OCI-LY7 (cell line): ENCODE results near the gene ZNF594. TPM values are rescaled to one million over a fixed set of nuclear protein-coding genes. Genes with fewer than 3 reads are reported as not detected.
"Not testable (repeated sequence)": the region's sequence is repeated elsewhere in the genome, so short reads cannot be mapped to it uniquely, and the experiment has no call there.

Experiments
- BruUV-seq: library from RNA; stranded (reverse); fragments of 400-500 nt; replicated peaks from 2 replicates; lab custom pipeline; 2021; lab: Mats Ljungman, UMichigan
- CTCF ChIA-PET: fragments of 300-600 bp; sonication (Branson Sonifier 250); formaldehyde crosslinking; loops from one replicate; lab custom pipeline; 2022; ENCODE audit warnings: antibody characterized with exemption; ENCODE audit not compliant: unreplicated experiment; lab: Charles Lee
- POLR2A ChIA-PET: fragments of 300-600 bp; sonication (Branson Sonifier 250); formaldehyde crosslinking; loops from one replicate; lab custom pipeline; 2022; ENCODE audit warnings: antibody characterized with exemption; lab: Charles Lee
- DNase-seq: peaks from one replicate; pipeline ENCODE4 v3.0.0-alpha.2; 2015; ENCODE audit warnings: low spot score
- H2AFZ ChIP-seq: fragments of 200-600 bp; sonication (generic), shearing (Covaris generic); 2 replicates; pipeline ENCODE4 v1.6.1; 2014; ENCODE audit warnings: mild to moderate bottlenecking, antibody characterized with exemption, low read length, moderate library complexity
- H3K27ac ChIP-seq: fragments of 200-600 bp; sonication (generic); 2 replicates; pipeline ENCODE4 v1.5.1; 2014; ENCODE audit warnings: mixed run types, low read depth, mild to moderate bottlenecking, moderate library complexity, low read length, inconsistent platforms; ENCODE audit not compliant: poor library complexity, severe bottlenecking
- H3K36me3 ChIP-seq: fragments of 200-600 bp; sonication (generic); 2 replicates; pipeline ENCODE4 v1.6.1; 2014; ENCODE audit warnings: mild to moderate bottlenecking, antibody characterized with exemption, low read length, moderate library complexity, mixed read lengths; ENCODE audit not compliant: insufficient read depth
- H3K4me1 ChIP-seq: fragments of 200-600 bp; sonication (generic); 2 replicates; pipeline ENCODE4 v1.5.1; 2014; ENCODE audit warnings: mild to moderate bottlenecking, low read length; ENCODE audit not compliant: insufficient read depth, poor library complexity, severe bottlenecking
- H3K4me2 ChIP-seq: fragments of 200-600 bp; sonication (generic); 2 replicates; pipeline ENCODE4 v1.6.1; 2014; ENCODE audit warnings: mild to moderate bottlenecking, low read length
- H3K4me3 ChIP-seq: fragments of 200-600 bp; sonication (generic); 2 replicates; pipeline ENCODE4 v1.5.1; 2014; ENCODE audit warnings: mild to moderate bottlenecking, low read depth, low read length; ENCODE audit not compliant: poor library complexity, severe bottlenecking
- H3K79me2 ChIP-seq: fragments of 200-600 bp; sonication (generic); 2 replicates; pipeline ENCODE4 v1.6.1; 2016; ENCODE audit warnings: low read depth, mild to moderate bottlenecking, low read length, moderate library complexity, mixed read lengths; ENCODE audit not compliant: insufficient read depth
- H3K9me2 ChIP-seq: fragments of 200-600 bp; sonication (generic); 2 replicates; pipeline ENCODE4 v1.6.1; 2016; ENCODE audit warnings: mild to moderate bottlenecking, low read length, mixed read lengths; ENCODE audit not compliant: insufficient read depth
- H3K9me3 ChIP-seq: fragments of 200-600 bp; sonication (generic); 2 replicates; pipeline ENCODE4 v1.6.1; 2014; ENCODE audit warnings: mild to moderate bottlenecking, mixed run types, low read length, mixed read lengths
- H4K20me1 ChIP-seq: fragments of 200-600 bp; sonication (generic); 2 replicates; pipeline ENCODE4 v1.6.1; 2014; ENCODE audit warnings: mild to moderate bottlenecking, antibody characterized with exemption, low read length, moderate library complexity, mixed read lengths; ENCODE audit not compliant: insufficient read depth
- EZH2phosphoT487 ChIP-seq: fragments of 200-600 bp; sonication (generic); IDR thresholded peaks from 2 replicates; pipeline ENCODE4 v1.6.1; 2018; ENCODE audit warnings: low read depth, borderline replicate concordance, mild to moderate bottlenecking, mixed run types, antibody characterized with exemption, low read length, moderate library complexity, mixed read lengths
- intact Hi-C: fragments of 100-400 bp; cut with micrococcal nuclease; formaldehyde crosslinking; loops from one replicate; pipeline ENCODE4 v1.10.0; 2022; ENCODE audit not compliant: unreplicated experiment
- total RNA-seq, 2 experiments: library from RNA; depleted of rRNA in 1 of 2; stranded (reverse); fragments of >200 nt in 1 of 2; shearing (Covaris generic) in 1 of 2; gene quantifications; 2 replicates each; pipeline ENCODE4 v1.2.3, GENCODE V29; 2014 to 2022
- TF ChIP-seq, protein P1 (sequence below): fragments of 200-600 bp; sonication (generic); conservative IDR thresholded peaks from 2 replicates; pipeline ENCODE4 v1.5.1; 2014; ENCODE audit warnings: mild to moderate bottlenecking, antibody characterized with exemption, low read length, moderate library complexity, mixed read lengths

The ZNF594 gene
- total RNA-seq, 2 experiments from 2014 or later = 32.1 to 43.4 TPM

- H3K27ac ChIP-seq, BruUV-seq, CTCF ChIA-PET, H3K79me2 ChIP-seq, H3K9me3 ChIP-seq, H4K20me1 ChIP-seq, DNase-seq, H3K9me2 ChIP-seq, H3K4me2 ChIP-seq, intact Hi-C loops, POLR2A ChIA-PET, H3K36me3 ChIP-seq, H3K4me3 ChIP-seq, H3K4me1 ChIP-seq, H2AFZ ChIP-seq: not testable (repeated sequence)
These were observed 54.9 kb downstream of the ZNF594 start for GRCh38 chr17:5136580-5137412.

GRCh38 chr17:5135726-5136579 lies 55.7 kb downstream of the ZNF594 start:
- no peaks in the 10 kb centered on the region for H3K36me3 ChIP-seq
- POLR2A ChIA-PET = no interaction called here
- H3K27ac ChIP-seq = no peak overlapping the region
- no peaks in the 10 kb centered on the region for H3K4me1 ChIP-seq
- no peaks in the 10 kb centered on the region for H4K20me1 ChIP-seq
- TF ChIP-seq, protein P1, sequence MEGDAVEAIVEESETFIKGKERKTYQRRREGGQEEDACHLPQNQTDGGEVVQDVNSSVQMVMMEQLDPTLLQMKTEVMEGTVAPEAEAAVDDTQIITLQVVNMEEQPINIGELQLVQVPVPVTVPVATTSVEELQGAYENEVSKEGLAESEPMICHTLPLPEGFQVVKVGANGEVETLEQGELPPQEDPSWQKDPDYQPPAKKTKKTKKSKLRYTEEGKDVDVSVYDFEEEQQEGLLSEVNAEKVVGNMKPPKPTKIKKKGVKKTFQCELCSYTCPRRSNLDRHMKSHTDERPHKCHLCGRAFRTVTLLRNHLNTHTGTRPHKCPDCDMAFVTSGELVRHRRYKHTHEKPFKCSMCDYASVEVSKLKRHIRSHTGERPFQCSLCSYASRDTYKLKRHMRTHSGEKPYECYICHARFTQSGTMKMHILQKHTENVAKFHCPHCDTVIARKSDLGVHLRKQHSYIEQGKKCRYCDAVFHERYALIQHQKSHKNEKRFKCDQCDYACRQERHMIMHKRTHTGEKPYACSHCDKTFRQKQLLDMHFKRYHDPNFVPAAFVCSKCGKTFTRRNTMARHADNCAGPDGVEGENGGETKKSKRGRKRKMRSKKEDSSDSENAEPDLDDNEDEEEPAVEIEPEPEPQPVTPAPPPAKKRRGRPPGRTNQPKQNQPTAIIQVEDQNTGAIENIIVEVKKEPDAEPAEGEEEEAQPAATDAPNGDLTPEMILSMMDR = no peak
- TF ChIP-seq EZH2phosphoT487 = no peak
- H3K79me2 ChIP-seq = no peaks in the 10 kb centered on the region
- H3K9me2 ChIP-seq = no peaks in the 10 kb centered on the region
- H2AFZ ChIP-seq = no peak overlapping the region
- no peak overlapping the region for H3K4me3 ChIP-seq
- CTCF ChIA-PET = no interaction called here
- no peak overlapping the region for H3K4me2 ChIP-seq
- no peaks in the 10 kb centered on the region for H3K9me3 ChIP-seq
- intact Hi-C loops = no loop called here
- no TSS peak for BruUV-seq
- no peak for DNase-seq

GRCh38 chr17:5135131-5135712 lies 56.4 kb downstream of the ZNF594 start:
- POLR2A ChIA-PET, H3K4me3 ChIP-seq, DNase-seq, intact Hi-C loops, H2AFZ ChIP-seq, H4K20me1 ChIP-seq, H3K27ac ChIP-seq, H3K4me2 ChIP-seq, H3K9me3 ChIP-seq, H3K4me1 ChIP-seq, H3K79me2 ChIP-seq, H3K36me3 ChIP-seq, BruUV-seq, CTCF ChIA-PET, H3K9me2 ChIP-seq: not testable (repeated sequence)

- H3K79me2 ChIP-seq, H3K9me3 ChIP-seq, DNase-seq, H3K9me2 ChIP-seq, H3K36me3 ChIP-seq, H3K4me2 ChIP-seq, intact Hi-C loops, H2AFZ ChIP-seq, H4K20me1 ChIP-seq, H3K27ac ChIP-seq, CTCF ChIA-PET, H3K4me1 ChIP-seq, BruUV-seq, H3K4me3 ChIP-seq: not testable (repeated sequence)
- POLR2A ChIA-PET = interaction anchor here (1.2 kb wide), 1 partner anchor 20 kb away, joined by 4 read pairs; no protein-coding TSS in a partner anchor
These were observed 57.1 kb downstream of the ZNF594 start for GRCh38 chr17:5134571-5134970.

DNA sequence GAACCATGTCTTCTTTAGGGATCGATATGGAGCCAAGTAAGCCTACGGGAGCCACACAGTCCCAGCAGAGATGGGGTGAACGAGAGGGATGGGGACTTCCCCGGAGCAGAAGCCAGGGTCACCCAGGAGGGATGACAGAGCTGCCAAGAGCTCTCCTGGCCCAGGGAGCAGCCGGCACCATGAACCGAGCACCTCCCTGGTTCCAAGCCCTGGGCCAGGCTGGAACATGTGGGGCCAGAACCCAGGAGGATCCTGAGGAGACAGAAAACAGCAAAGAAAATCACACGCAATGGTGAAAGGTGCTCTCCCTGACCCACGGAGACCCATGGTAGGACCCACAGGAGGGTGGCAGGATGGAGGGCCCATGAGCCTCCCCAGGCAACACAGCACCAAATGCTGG lies 57.7 kb downstream of the ZNF594 start:
- H3K9me3 ChIP-seq, CTCF ChIA-PET, H3K79me2 ChIP-seq, DNase-seq, H3K4me3 ChIP-seq, intact Hi-C loops, H4K20me1 ChIP-seq, H3K27ac ChIP-seq, H2AFZ ChIP-seq, BruUV-seq, H3K4me2 ChIP-seq, H3K36me3 ChIP-seq, H3K4me1 ChIP-seq, H3K9me2 ChIP-seq: not testable (repeated sequence)
- POLR2A ChIA-PET = interaction anchor here (1.2 kb wide), 1 partner anchor 20 kb away, joined by 4 read pairs; no protein-coding TSS in a partner anchor
